Measurements from ENCODE around the gene ARID3A. TPM values are rescaled to one million over a fixed set of nuclear protein-coding genes. Genes with fewer than 3 reads are reported as not detected.
A peak's percentile ranks its signal among the peaks of the same experiment; 100 is the strongest.
"Not testable (repeated sequence)": the region's sequence is repeated elsewhere in the genome, so short reads cannot be mapped to it uniquely, and the experiment has no call there.

ARID3A gene
- total and polyA plus RNA-seq, 2 of the 13 experiments (the other 11 are each of a cell fraction or from before 2014, with no cell fraction given), result 71.3 to 77.9 TPM

- H4K20me1 ChIP-seq (ENCODE audit: insufficient read depth, low read length), result peaks cover 16% of the 10 kb centered on the region
- H3K4me1 ChIP-seq (ENCODE audit: insufficient read depth, low read length), result peaks cover 21% of the 10 kb centered on the region
- BruUV-seq (replicated peaks); ATAC-seq; H3K27ac ChIP-seq (ENCODE audit: extremely low read length, insufficient read depth, low read length); in situ Hi-C loops (cut with HindIII; ENCODE audit: extremely low pct_ligation_motif_present, low pct_unique_long_range_greater_than_20kb); H3K36me3 ChIP-seq (replicated peaks in 1 of 2; ENCODE audit: control insufficient read depth in 1 of 2, insufficient read depth in 2 of 2, low read length in 2 of 2); H3K9me3 ChIP-seq (ENCODE audit: low read length); DNase-seq (ENCODE audit: low spot score); H3K4me3 ChIP-seq (replicated peaks in 1 of 3; ENCODE audit: insufficient read depth in 1 of 3, low read depth in 2 of 3, low read length in 3 of 3); intact Hi-C loops (cut with micrococcal nuclease; ENCODE audit: unreplicated experiment); H3K4me2 ChIP-seq (ENCODE audit: low read depth, low read length); H3K9ac ChIP-seq (ENCODE audit: insufficient read depth, low read depth, low read length); H2AFZ ChIP-seq (ENCODE audit: low read length); CTCF ChIA-PET (ENCODE audit: low intra/inter-chr PET ratio, low total read pairs); FAIRE-seq; H3K27me3 ChIP-seq (ENCODE audit: control insufficient read depth in 1 of 2, insufficient read depth in 2 of 2, low read length in 2 of 2): not testable (repeated sequence)
- H3K79me2 ChIP-seq (ENCODE audit: insufficient read depth, low read length), result peaks cover 36% of the 10 kb centered on the region
- TF ChIP-seq ZNF121 (CRISPR knock-in tag; IDR thresholded peaks at IDR 0.05), result 0 out of 2 replicates have a peak, but pooled peaks have one; percentile 55
- POLR2A ChIA-PET, result interaction anchor here (1.3 kb wide), 1 partner anchor 16 kb away, joined by 3 read pairs; the partner anchor contains the start of gene ABCA7
- WGBS (ENCODE audit: low lambda C conversion rate), result 47% methylated on average over 5 of the region's 5 CpGs
Observed at GRCh38 chr19:1023883-1024188, 98.0 kb downstream of the ARID3A start.

- intact Hi-C loops (cut with micrococcal nuclease; ENCODE audit: unreplicated experiment); CTCF ChIA-PET (ENCODE audit: low intra/inter-chr PET ratio, low total read pairs); BruUV-seq (replicated peaks); H3K27me3 ChIP-seq (ENCODE audit: control insufficient read depth in 1 of 2, insufficient read depth in 2 of 2, low read length in 2 of 2); DNase-seq (ENCODE audit: low spot score); H3K36me3 ChIP-seq (replicated peaks in 1 of 2; ENCODE audit: control insufficient read depth in 1 of 2, insufficient read depth in 2 of 2, low read length in 2 of 2); in situ Hi-C loops (cut with HindIII; ENCODE audit: extremely low pct_ligation_motif_present, low pct_unique_long_range_greater_than_20kb); H3K9me3 ChIP-seq (ENCODE audit: low read length); H2AFZ ChIP-seq (ENCODE audit: low read length); H3K9ac ChIP-seq (ENCODE audit: insufficient read depth, low read depth, low read length); H3K4me3 ChIP-seq (replicated peaks in 1 of 3; ENCODE audit: insufficient read depth in 1 of 3, low read depth in 2 of 3, low read length in 3 of 3); H3K27ac ChIP-seq (ENCODE audit: extremely low read length, insufficient read depth, low read length); FAIRE-seq; H4K20me1 ChIP-seq (ENCODE audit: insufficient read depth, low read length); ATAC-seq: not testable (repeated sequence)
- Histone ChIP-seq H3K79me2 (ENCODE audit: insufficient read depth, low read length) (peaks cover 34% of the 10 kb centered on the region), H3K4me2 (ENCODE audit: low read depth, low read length) (peak overlapping the region; percentile 97; the same call in 1 of the 2 replicates), H3K4me1 (ENCODE audit: insufficient read depth, low read length) (peaks cover 24% of the 10 kb centered on the region)
- 43% methylated on average over 6 of the region's 6 CpGs for WGBS (ENCODE audit: low lambda C conversion rate)
- POLR2A ChIA-PET, result interaction anchor here (1.2 to 6.7 kb wide), 5 partner anchors 15 to 88 kb away, joined by 3 to 71 read pairs (median 6); partner anchors contain the start of genes ABCA7 and WDR18
Observed at GRCh38 chr19:1025080-1025479, 99.2 kb downstream of the ARID3A start.

Small RNA genes within 50 kb of the gene (small RNA-seq; reads per million reads assigned to genes)
- gene RNU6-2 (ENCODE audit: insufficient read depth in 2 of 3, insufficient read length in 3 of 3, low read depth in 2 of 3, low replicate concordance in 1 of 3) (0 to 3.9 (median 0.65) reads per million in 3 experiments), gene RNU6-9 (ENCODE audit: insufficient read depth in 2 of 3, insufficient read length in 3 of 3, low read depth in 2 of 3, low replicate concordance in 1 of 3) (0 to 0.33 (median 0.20) reads per million in 3 experiments)

Other genes starting within 250 kb of the ARID3A start
- gene FSTL3, start 249.6 kb upstream of the ARID3A start, total RNA-seq (2016; rRNA removed; fragmentation: Illumina TruSeq; extraction: Trizol), result 5.8 and 13.5 TPM in 2 replicates
- 15.6 and 30.9 TPM in 2 replicates for gene FSTL3, start 249.6 kb upstream of the ARID3A start, polyA plus RNA-seq (2011; rRNA removed)
- not detected in 2 replicates for gene PRSS57, start 230.6 kb upstream of the ARID3A start, total RNA-seq (2016; rRNA removed; fragmentation: Illumina TruSeq; extraction: Trizol)
- 0.12 and 0.20 TPM in 2 replicates for gene PRSS57, start 230.6 kb upstream of the ARID3A start, polyA plus RNA-seq (2011; rRNA removed)
- 9.7 and 10.8 TPM in 2 replicates for gene PALM, start 217.1 kb upstream of the ARID3A start, total RNA-seq (2016; rRNA removed; fragmentation: Illumina TruSeq; extraction: Trizol)
- gene PALM, start 217.1 kb upstream of the ARID3A start, polyA plus RNA-seq (2011; rRNA removed), result 4.0 and 5.4 TPM in 2 replicates
- gene MISP, start 174.9 kb upstream of the ARID3A start, total RNA-seq (2016; rRNA removed; fragmentation: Illumina TruSeq; extraction: Trizol), result 1.1 and 1.3 TPM in 2 replicates
- gene MISP, start 174.9 kb upstream of the ARID3A start, polyA plus RNA-seq (2011; rRNA removed), result 0.67 and 0.71 TPM in 2 replicates
- gene PTBP1, start 128.6 kb upstream of the ARID3A start, total RNA-seq (2016; rRNA removed; fragmentation: Illumina TruSeq; extraction: Trizol), result 188 and 195 TPM in 2 replicates
- gene PTBP1, start 128.6 kb upstream of the ARID3A start, polyA plus RNA-seq (2011; rRNA removed), result 288 and 314 TPM in 2 replicates
- 0.07 TPM in 1 of 2 replicates, not detected in the other for gene PLPPR3, start 104.1 kb upstream of the ARID3A start, total RNA-seq (2016; rRNA removed; fragmentation: Illumina TruSeq; extraction: Trizol)
- 0.16 and 0.17 TPM in 2 replicates for gene PLPPR3, start 104.1 kb upstream of the ARID3A start, polyA plus RNA-seq (2011; rRNA removed)
- gene AZU1, start 98.2 kb upstream of the ARID3A start, total RNA-seq (2016; rRNA removed; fragmentation: Illumina TruSeq; extraction: Trizol), result not detected in 2 replicates
- gene AZU1, start 98.2 kb upstream of the ARID3A start, polyA plus RNA-seq (2011; rRNA removed), result 0.08 TPM in 1 of 2 replicates, not detected in the other
- not detected in 2 replicates for gene PRTN3, start 85.0 kb upstream of the ARID3A start, total RNA-seq (2016; rRNA removed; fragmentation: Illumina TruSeq; extraction: Trizol)
- gene PRTN3, start 85.0 kb upstream of the ARID3A start, polyA plus RNA-seq (2011; rRNA removed), result 0.10 TPM in 1 of 2 replicates, not detected in the other
- gene ELANE, start 73.7 kb upstream of the ARID3A start, total RNA-seq (2016; rRNA removed; fragmentation: Illumina TruSeq; extraction: Trizol), result not detected in 2 replicates
- not detected in 2 replicates for gene ELANE, start 73.7 kb upstream of the ARID3A start, polyA plus RNA-seq (2011; rRNA removed)
- gene CFD, start 66.4 kb upstream of the ARID3A start, total RNA-seq (2016; rRNA removed; fragmentation: Illumina TruSeq; extraction: Trizol), result 3.6 and 4.6 TPM in 2 replicates
- gene CFD, start 66.4 kb upstream of the ARID3A start, polyA plus RNA-seq (2011; rRNA removed), result 2.3 and 3.9 TPM in 2 replicates
- gene MED16, start 32.8 kb upstream of the ARID3A start, total RNA-seq (2016; rRNA removed; fragmentation: Illumina TruSeq; extraction: Trizol), result 14.8 and 18.4 TPM in 2 replicates
- 13.3 and 16.9 TPM in 2 replicates for gene MED16, start 32.8 kb upstream of the ARID3A start, polyA plus RNA-seq (2011; rRNA removed)
- under 0.01 TPM in 1 of 2 replicates, not detected in the other for gene RNU6-9, start 32.6 kb upstream of the ARID3A start, total RNA-seq (2016; rRNA removed; fragmentation: Illumina TruSeq; extraction: Trizol)
- not detected in 2 replicates for gene RNU6-9, start 32.6 kb upstream of the ARID3A start, polyA plus RNA-seq (2011; rRNA removed)
- 21.8 and 26.2 TPM in 2 replicates for gene R3HDM4, start 12.8 kb upstream of the ARID3A start, total RNA-seq (2016; rRNA removed; fragmentation: Illumina TruSeq; extraction: Trizol)
- gene R3HDM4, start 12.8 kb upstream of the ARID3A start, polyA plus RNA-seq (2011; rRNA removed), result 26.9 and 40.4 TPM in 2 replicates
- gene KISS1R, start 8.7 kb upstream of the ARID3A start, total RNA-seq (2016; rRNA removed; fragmentation: Illumina TruSeq; extraction: Trizol), result 3.9 and 10.2 TPM in 2 replicates
- gene KISS1R, start 8.7 kb upstream of the ARID3A start, polyA plus RNA-seq (2011; rRNA removed), result 1.1 and 1.5 TPM in 2 replicates
- 47.6 and 49.7 TPM in 2 replicates for gene WDR18, start 58.3 kb downstream of the ARID3A start, total RNA-seq (2016; rRNA removed; fragmentation: Illumina TruSeq; extraction: Trizol)
- gene WDR18, start 58.3 kb downstream of the ARID3A start, polyA plus RNA-seq (2011; rRNA removed), result 36.4 and 44.6 TPM in 2 replicates
- 0.07 TPM in 1 of 2 replicates, not detected in the other for gene GRIN3B, start 74.4 kb downstream of the ARID3A start, total RNA-seq (2016; rRNA removed; fragmentation: Illumina TruSeq; extraction: Trizol)
- 0.20 and 0.34 TPM in 2 replicates for gene GRIN3B, start 74.4 kb downstream of the ARID3A start, polyA plus RNA-seq (2011; rRNA removed)
- gene TMEM259, start 95.1 kb downstream of the ARID3A start, total RNA-seq (2016; rRNA removed; fragmentation: Illumina TruSeq; extraction: Trizol), result 20.5 and 64.7 TPM in 2 replicates
- gene TMEM259, start 95.1 kb downstream of the ARID3A start, polyA plus RNA-seq (2011; rRNA removed), result 164 and 232 TPM in 2 replicates
- under 0.01 TPM in 1 of 2 replicates, not detected in the other for gene RNU6-2, start 95.5 kb downstream of the ARID3A start, total RNA-seq (2016; rRNA removed; fragmentation: Illumina TruSeq; extraction: Trizol)
- gene RNU6-2, start 95.5 kb downstream of the ARID3A start, polyA plus RNA-seq (2011; rRNA removed), result not detected in 2 replicates
- gene CNN2, start 100.6 kb downstream of the ARID3A start, total RNA-seq (2016; rRNA removed; fragmentation: Illumina TruSeq; extraction: Trizol), result 70.0 and 84.5 TPM in 2 replicates
- 58.1 and 63.6 TPM in 2 replicates for gene CNN2, start 100.6 kb downstream of the ARID3A start, polyA plus RNA-seq (2011; rRNA removed)
- 1.3 and 4.4 TPM in 2 replicates for gene ABCA7, start 114.1 kb downstream of the ARID3A start, total RNA-seq (2016; rRNA removed; fragmentation: Illumina TruSeq; extraction: Trizol)
- 32.4 and 41.2 TPM in 2 replicates for gene ABCA7, start 114.1 kb downstream of the ARID3A start, polyA plus RNA-seq (2011; rRNA removed)
- 0.48 and 0.84 TPM in 2 replicates for gene ARHGAP45, start 141.1 kb downstream of the ARID3A start, total RNA-seq (2016; rRNA removed; fragmentation: Illumina TruSeq; extraction: Trizol)
- 32.0 and 40.3 TPM in 2 replicates for gene ARHGAP45, start 141.1 kb downstream of the ARID3A start, polyA plus RNA-seq (2011; rRNA removed)
- gene POLR2E, start 169.3 kb downstream of the ARID3A start, total RNA-seq (2016; rRNA removed; fragmentation: Illumina TruSeq; extraction: Trizol), result 140 TPM in 2 replicates
- 272 and 305 TPM in 2 replicates for gene POLR2E, start 169.3 kb downstream of the ARID3A start, polyA plus RNA-seq (2011; rRNA removed)
- gene GPX4, start 178.0 kb downstream of the ARID3A start, total RNA-seq (2016; rRNA removed; fragmentation: Illumina TruSeq; extraction: Trizol), result 426 and 535 TPM in 2 replicates
- 613 and 728 TPM in 2 replicates for gene GPX4, start 178.0 kb downstream of the ARID3A start, polyA plus RNA-seq (2011; rRNA removed)
- 5.8 and 10.4 TPM in 2 replicates for gene SBNO2, start 248.2 kb downstream of the ARID3A start, total RNA-seq (2016; rRNA removed; fragmentation: Illumina TruSeq; extraction: Trizol)
- gene SBNO2, start 248.2 kb downstream of the ARID3A start, polyA plus RNA-seq (2011; rRNA removed), result 8.6 and 10.8 TPM in 2 replicates

Measured in HepG2 (cell line).